Neuronal stem cell (in vitro differentiated cells): ENCODE data around the gene GRIFIN.

ENCODE experiments used
- DNase-seq: peaks from one replicate; pipeline ENCODE4 v3.0.0-alpha.2; 2013; ENCODE audit warnings: low spot score
- H2AFZ ChIP-seq: one replicate; pipeline ENCODE4 v1.6.1; 2013; ENCODE audit warnings: mild to moderate bottlenecking, low read length, inconsistent platforms
- H2AK5ac ChIP-seq: 2 replicates; pipeline ENCODE4 v1.6.1; 2013; ENCODE audit warnings: low read depth, mild to moderate bottlenecking, inconsistent platforms, low read length, moderate library complexity, mixed read lengths
- H2BK120ac ChIP-seq: 2 replicates; pipeline ENCODE4 v1.6.1; 2013; ENCODE audit warnings: low read depth, mild to moderate bottlenecking, inconsistent platforms, low read length, moderate library complexity, mixed read lengths
- H2BK12ac ChIP-seq: one replicate; pipeline ENCODE4 v1.6.1; 2013; ENCODE audit warnings: low read length, inconsistent platforms
- H2BK15ac ChIP-seq: 2 replicates; pipeline ENCODE4 v1.6.1; 2013; ENCODE audit warnings: mild to moderate bottlenecking, low read length, inconsistent platforms, mixed read lengths
- H2BK5ac ChIP-seq: one replicate; pipeline ENCODE4 v1.6.1; 2013; ENCODE audit warnings: inconsistent platforms, mild to moderate bottlenecking, low read length, moderate library complexity
- H3K14ac ChIP-seq: one replicate; pipeline ENCODE4 v1.6.1; 2013; ENCODE audit warnings: low read length, inconsistent platforms
- H3K18ac ChIP-seq: 2 replicates; pipeline ENCODE4 v1.6.1; 2013; ENCODE audit warnings: low read length, inconsistent platforms
- H3K23ac ChIP-seq: 2 replicates; pipeline ENCODE4 v1.6.1; 2013; ENCODE audit warnings: low read depth, mild to moderate bottlenecking, mixed read lengths, low read length, inconsistent platforms; ENCODE audit not compliant: poor library complexity
- H3K27ac ChIP-seq: replicated peaks from 3 replicates; pipeline ENCODE4 v1.5.1; 2013; ENCODE audit warnings: low read length, inconsistent platforms
- H3K27me3 ChIP-seq, 3 experiments: 2 replicates each; pipeline ENCODE4 v1.6.1; 2013; ENCODE audit warnings: low read length in 3 of 3, mild to moderate bottlenecking in 2 of 3, inconsistent platforms in 1 of 3, low read depth in 1 of 3, mixed read lengths in 1 of 3, moderate library complexity in 1 of 3; ENCODE audit not compliant: control insufficient read depth in 3 of 3, insufficient read depth in 3 of 3
- H3K36me3 ChIP-seq, 2 donors: replicated peaks in 1 of 2; 2 replicates each; pipeline ENCODE4 v1.6.1; 2013; ENCODE audit warnings: low read length in 2 of 2; ENCODE audit not compliant: control insufficient read depth in 2 of 2, insufficient read depth in 2 of 2
- H3K4ac ChIP-seq: 2 replicates; pipeline ENCODE4 v1.6.1; 2013; ENCODE audit warnings: inconsistent platforms, mild to moderate bottlenecking, low read length, moderate library complexity
- H3K4me1 ChIP-seq, 2 donors: 1 replicate in 1 of 2; 2 replicates in 1 of 2; pipeline ENCODE4 v1.6.1; 2013; ENCODE audit warnings: low read length in 2 of 2, low read depth in 1 of 2; ENCODE audit not compliant: control insufficient read depth in 2 of 2, insufficient read depth in 1 of 2
- H3K4me2 ChIP-seq: one replicate; pipeline ENCODE4 v1.6.1; 2013; ENCODE audit warnings: mild to moderate bottlenecking, low read length, inconsistent platforms; ENCODE audit not compliant: insufficient read depth, poor library complexity, severe bottlenecking
- H3K4me3 ChIP-seq, 2 donors: 2 replicates each; pipeline ENCODE4 v1.5.1; 2013; ENCODE audit warnings: low read length in 2 of 2, mild to moderate bottlenecking in 2 of 2, inconsistent platforms in 1 of 2, moderate library complexity in 1 of 2
- H3K79me1 ChIP-seq: one replicate; pipeline ENCODE4 v1.6.1; 2013; ENCODE audit warnings: low read depth, mild to moderate bottlenecking, inconsistent platforms, low read length, moderate library complexity
- H3K9ac ChIP-seq: one replicate; pipeline ENCODE4 v1.6.1; 2013; ENCODE audit warnings: mild to moderate bottlenecking, low read depth, low read length, inconsistent platforms; ENCODE audit not compliant: poor library complexity
- H3K9me3 ChIP-seq, 2 donors: replicated peaks in 1 of 2; 2 replicates each; pipeline versions ENCODE3 to v1.6.1; 2013; ENCODE audit warnings: low read length in 2 of 2, mild to moderate bottlenecking in 2 of 2, inconsistent platforms in 1 of 2, low read depth in 1 of 2, mixed read lengths in 1 of 2, moderate library complexity in 1 of 2; ENCODE audit not compliant: control insufficient read depth in 2 of 2, insufficient read depth in 1 of 2
- H4K8ac ChIP-seq: one replicate; pipeline ENCODE4 v1.6.1; 2013; ENCODE audit warnings: low read depth, mild to moderate bottlenecking, inconsistent platforms, low read length, moderate library complexity
- H4K91ac ChIP-seq: one replicate; pipeline ENCODE4 v1.6.1; 2013; ENCODE audit warnings: low read length, low read depth, mild to moderate bottlenecking, inconsistent platforms; ENCODE audit not compliant: poor library complexity
- WGBS, 2 donors: extraction: QIAGEN DNeasy Blood & Tissue Kit; methylation state at CpG; one replicate each; pipeline ENCODE4 v1.1.7; 2013; ENCODE audit warnings: missing lambda C conversion rate in 2 of 2, mixed read lengths in 1 of 2; ENCODE audit not compliant: insufficient read length in 2 of 2, insufficient replicate concordance in 1 of 2; ENCODE audit errors: extremely low coverage in 2 of 2; 5-methylcytosine and 5-hydroxymethylcytosine counted together

Gene GRIFIN

GRCh38 chr7:2444476-2444875, 31.7 kb downstream of the GRIFIN start:
- no peaks in the 10 kb centered on the region for H3K27me3 ChIP-seq
- H4K8ac ChIP-seq: no peak overlapping the region
- H4K91ac ChIP-seq: no peak overlapping the region
- peaks cover 0 to 2% of the 10 kb centered on the region in 2 donors for H3K4me1 ChIP-seq
- H2AK5ac ChIP-seq: no peak overlapping the region
- H3K9ac ChIP-seq: no peak overlapping the region
- no peak overlapping the region for H3K23ac ChIP-seq
- no peak overlapping the region for H3K27ac ChIP-seq
- no peaks in the 10 kb centered on the region for H3K79me1 ChIP-seq
- no peak overlapping the region for H3K4me2 ChIP-seq
- DNase-seq: no peak
- H3K4me3 ChIP-seq: no peak overlapping the region
- no peaks in the 10 kb centered on the region for H3K36me3 ChIP-seq
- no peak overlapping the region for H2BK15ac ChIP-seq
- H3K18ac ChIP-seq: no peak overlapping the region
- no peak overlapping the region for H2BK5ac ChIP-seq
- no CpG with 5 or more reads among the region's 3 CpGs for WGBS, 2 donors
- H2BK12ac ChIP-seq: no peak overlapping the region
- no peak overlapping the region for H2BK120ac ChIP-seq
- H3K4ac ChIP-seq: no peak overlapping the region
- H2AFZ ChIP-seq: no peak overlapping the region
- H3K14ac ChIP-seq: no peak overlapping the region
- H3K9me3 ChIP-seq: no peaks in the 10 kb centered on the region

- Histone ChIP-seq H3K23ac (no peak overlapping the region), H3K4me2 (no peak overlapping the region), H3K9me3 (no peaks in the 10 kb centered on the region), H3K27me3 (no peaks in the 10 kb centered on the region), H4K91ac (no peak overlapping the region), H3K14ac (no peak overlapping the region), H3K9ac (no peak overlapping the region), H3K4ac (no peak overlapping the region), H2AFZ (no peak overlapping the region), H2BK120ac (no peak overlapping the region), H2BK5ac (no peak overlapping the region), H2BK15ac (no peak overlapping the region), H3K4me3 (no peak overlapping the region), H4K8ac (no peak overlapping the region), H2BK12ac (no peak overlapping the region), H2AK5ac (no peak overlapping the region), H3K18ac (no peak overlapping the region), H3K27ac (no peak overlapping the region), H3K79me1 (no peaks in the 10 kb centered on the region), H3K4me1 (peaks cover 0 to 2% of the 10 kb centered on the region in 2 donors), H3K36me3 (no peaks in the 10 kb centered on the region)
- no peak for DNase-seq
- WGBS, 2 donors: no CpG with 5 or more reads among the region's 9 CpGs
Observed at GRCh38 chr7:2443491-2443890, 32.7 kb downstream of the GRIFIN start.

- no peaks in the 10 kb centered on the region for H3K27me3 ChIP-seq
- H4K91ac ChIP-seq: no peak overlapping the region
- no peak overlapping the region for H3K4me3 ChIP-seq
- no peak overlapping the region for H2AK5ac ChIP-seq
- no peak overlapping the region for H2BK5ac ChIP-seq
- no peaks in the 10 kb centered on the region for H3K36me3 ChIP-seq
- no peak overlapping the region for H2BK15ac ChIP-seq
- H3K23ac ChIP-seq: no peak overlapping the region
- no peak overlapping the region for H3K18ac ChIP-seq
- no peak overlapping the region for H2BK120ac ChIP-seq
- DNase-seq: no peak
- no peak overlapping the region for H2BK12ac ChIP-seq
- peaks cover 2% of the 10 kb centered on the region for H3K79me1 ChIP-seq
- H3K14ac ChIP-seq: no peak overlapping the region
- H3K4me2 ChIP-seq: no peak overlapping the region
- H3K4ac ChIP-seq: no peak overlapping the region
- no CpG with 5 or more reads among the region's 5 CpGs for WGBS, 2 donors
- no peak overlapping the region for H3K27ac ChIP-seq
- no peak overlapping the region for H4K8ac ChIP-seq
- no peak overlapping the region for H3K9ac ChIP-seq
- no peaks in the 10 kb centered on the region for H3K9me3 ChIP-seq
- no peak overlapping the region for H2AFZ ChIP-seq
- no peaks in the 10 kb centered on the region for H3K4me1 ChIP-seq
Observed at GRCh38 chr7:2441430-2442058, 34.7 kb downstream of the GRIFIN start.

- Histone ChIP-seq H3K27me3 (no peaks in the 10 kb centered on the region), H3K14ac (no peak overlapping the region), H3K9me3 (no peaks in the 10 kb centered on the region), H3K4me1 (no peaks in the 10 kb centered on the region), H2BK12ac (no peak overlapping the region), H3K18ac (peak overlapping the region; percentile 9), H2AK5ac (no peak overlapping the region), H2AFZ (no peak overlapping the region), H3K23ac (no peak overlapping the region), H3K27ac (no peak overlapping the region), H2BK5ac (no peak overlapping the region), H3K4me3 (no peak overlapping the region), H4K91ac (no peak overlapping the region), H3K36me3 (peaks cover 0 to 4% of the 10 kb centered on the region in 2 donors), H3K4me2 (no peak overlapping the region), H3K9ac (no peak overlapping the region), H2BK15ac (no peak overlapping the region), H4K8ac (no peak overlapping the region), H3K4ac (no peak overlapping the region), H3K79me1 (peaks cover 2% of the 10 kb centered on the region), H2BK120ac (no peak overlapping the region)
- no peak for DNase-seq
- WGBS, 2 donors: no CpG with 5 or more reads among the region's 21 CpGs
Observed at GRCh38 chr7:2440608-2441245, 35.5 kb downstream of the GRIFIN start.
